GM10248 (cell line): ENCODE measurements around the gene RNASEH1.

Source experiments
- CTCF ChIA-PET: fragments of 300-600 bp; sonication (Branson Sonifier 250); formaldehyde crosslinking; extraction: SDS; loops from one replicate; lab custom pipeline; 2021; ENCODE audit warnings: antibody characterized with exemption; lab: Yijun Ruan, JAX
- POLR2A ChIA-PET: fragments of 350-650 bp; sonication (Branson Sonifier 250); formaldehyde crosslinking; extraction: SDS; loops from one replicate; lab custom pipeline; 2020; ENCODE audit warnings: antibody characterized with exemption; lab: Yijun Ruan, JAX
- DNase-seq: peaks from one replicate; pipeline ENCODE4 v3.0.0; 2012; ENCODE audit errors: extremely low spot score
- TF ChIP-seq, protein P1 (sequence below): IDR thresholded peaks from 2 replicates; pipeline ENCODE4 v1.5.1; 2012; ENCODE audit warnings: mild to moderate bottlenecking, low read depth; ENCODE audit errors: extremely low read depth, missing control alignments, control extremely low read depth

The RNASEH1 gene

DNA sequence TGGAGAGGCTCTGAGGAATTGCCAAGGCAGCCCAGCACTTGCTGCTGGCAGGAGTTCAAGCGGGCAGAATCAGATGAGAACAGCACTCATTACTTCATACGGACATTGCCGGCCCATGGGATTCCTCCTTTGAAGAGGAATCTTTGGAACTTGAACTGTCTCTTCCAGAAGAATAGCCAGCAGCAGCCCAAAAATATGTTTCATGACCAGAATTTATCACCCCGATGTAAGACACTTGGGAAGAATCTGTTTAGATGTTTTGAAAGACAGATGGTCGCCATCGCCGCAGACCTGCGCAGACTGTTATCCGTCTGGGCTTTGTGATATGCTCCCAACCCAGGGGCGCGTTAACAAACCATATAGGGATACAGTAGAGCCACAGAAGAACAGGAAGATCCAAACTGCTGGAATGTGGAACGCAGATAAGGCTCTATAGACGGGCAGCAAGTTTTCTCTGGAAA, 35.1 kb downstream of the RNASEH1 start:
- no peak for DNase-seq
- TF ChIP-seq, protein P1, sequence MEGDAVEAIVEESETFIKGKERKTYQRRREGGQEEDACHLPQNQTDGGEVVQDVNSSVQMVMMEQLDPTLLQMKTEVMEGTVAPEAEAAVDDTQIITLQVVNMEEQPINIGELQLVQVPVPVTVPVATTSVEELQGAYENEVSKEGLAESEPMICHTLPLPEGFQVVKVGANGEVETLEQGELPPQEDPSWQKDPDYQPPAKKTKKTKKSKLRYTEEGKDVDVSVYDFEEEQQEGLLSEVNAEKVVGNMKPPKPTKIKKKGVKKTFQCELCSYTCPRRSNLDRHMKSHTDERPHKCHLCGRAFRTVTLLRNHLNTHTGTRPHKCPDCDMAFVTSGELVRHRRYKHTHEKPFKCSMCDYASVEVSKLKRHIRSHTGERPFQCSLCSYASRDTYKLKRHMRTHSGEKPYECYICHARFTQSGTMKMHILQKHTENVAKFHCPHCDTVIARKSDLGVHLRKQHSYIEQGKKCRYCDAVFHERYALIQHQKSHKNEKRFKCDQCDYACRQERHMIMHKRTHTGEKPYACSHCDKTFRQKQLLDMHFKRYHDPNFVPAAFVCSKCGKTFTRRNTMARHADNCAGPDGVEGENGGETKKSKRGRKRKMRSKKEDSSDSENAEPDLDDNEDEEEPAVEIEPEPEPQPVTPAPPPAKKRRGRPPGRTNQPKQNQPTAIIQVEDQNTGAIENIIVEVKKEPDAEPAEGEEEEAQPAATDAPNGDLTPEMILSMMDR = no peak
- ChIA-PET CTCF (no interaction called here), POLR2A (no interaction called here)

GRCh38 chr2:3520591-3520990, 37.5 kb downstream of the RNASEH1 start:
- POLR2A ChIA-PET = no interaction called here

GRCh38 chr2:3519255-3520205, 38.6 kb downstream of the RNASEH1 start, which contains the start of gene ADI1:
Gene ADI1, minus strand, starts transcription at chr2:3519531. Its CDS starts 44 bp downstream, at chr2:3519487.
- TF ChIP-seq, protein P1 = no peak
- ChIA-PET CTCF (interaction anchor here (1.2 to 1.6 kb wide), 3 partner anchors 9 to 132 kb away, joined by 3 to 5 read pairs (median 3); no protein-coding TSS in a partner anchor), POLR2A (interaction anchor here (0.6 to 1.0 kb wide), 4 partner anchors 39 to 132 kb away, joined by 4 to 7 read pairs (median 5); partner anchors contain the start of gene RNASEH1)
- DNase-seq = peak; percentile 84

More at GRCh38 chr2:3520591-3520990, 37.5 kb downstream of the RNASEH1 start:
- CTCF ChIA-PET = interaction anchor here (1.2 to 1.6 kb wide), 2 partner anchors 8 to 131 kb away, joined by 3 to 5 read pairs; no protein-coding TSS in a partner anchor
- no peak for DNase-seq
- TF ChIP-seq, protein P1 = no peak

DNA sequence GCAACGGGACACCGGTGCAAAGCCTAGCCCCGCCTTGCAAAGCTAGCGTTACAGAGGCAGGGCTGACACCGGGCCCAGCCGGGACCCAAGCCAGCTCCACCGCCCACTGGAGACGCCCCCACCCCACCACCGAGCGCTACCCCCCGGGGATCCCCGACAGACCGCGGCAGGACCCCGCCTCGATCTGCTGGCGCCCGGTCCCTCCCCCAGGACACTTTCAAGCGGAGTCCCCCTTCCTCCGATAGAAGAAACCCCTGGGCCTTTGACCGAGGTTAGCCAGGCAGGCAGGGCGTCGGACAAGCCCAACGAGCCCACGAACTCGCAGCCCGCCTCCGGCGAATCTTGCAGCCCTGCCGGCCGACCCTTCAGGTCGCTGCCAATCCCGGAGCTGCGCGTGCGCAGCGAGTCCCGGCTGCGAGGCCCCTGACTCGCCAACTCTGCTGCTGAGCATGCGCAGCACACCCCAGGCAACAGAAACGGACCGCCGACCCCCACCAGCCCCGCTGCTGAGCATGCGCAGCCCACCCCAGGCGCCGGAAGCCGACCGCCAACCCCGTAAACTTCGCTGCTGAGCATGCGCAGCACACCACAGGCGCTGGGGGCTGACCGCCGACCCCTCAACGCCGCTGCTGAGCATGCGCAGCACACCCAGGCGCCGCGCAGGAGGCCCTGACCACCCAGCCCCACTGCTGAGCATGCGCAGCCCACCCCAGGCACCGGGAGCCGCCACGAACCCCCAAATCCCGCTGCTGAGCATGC, 39.5 kb downstream of the RNASEH1 start:
- DNase-seq = peak; percentile 100
- TF ChIP-seq, protein P1 = no peak
- POLR2A ChIA-PET = interaction anchor here (0.6 to 1.0 kb wide), 3 partner anchors 39 to 133 kb away, joined by 4 to 7 read pairs (median 5); partner anchors contain the start of gene RNASEH1
- CTCF ChIA-PET = interaction anchor here (1.3 kb wide), 1 partner anchor 13 kb away, joined by 3 read pairs; no protein-coding TSS in a partner anchor

DNA sequence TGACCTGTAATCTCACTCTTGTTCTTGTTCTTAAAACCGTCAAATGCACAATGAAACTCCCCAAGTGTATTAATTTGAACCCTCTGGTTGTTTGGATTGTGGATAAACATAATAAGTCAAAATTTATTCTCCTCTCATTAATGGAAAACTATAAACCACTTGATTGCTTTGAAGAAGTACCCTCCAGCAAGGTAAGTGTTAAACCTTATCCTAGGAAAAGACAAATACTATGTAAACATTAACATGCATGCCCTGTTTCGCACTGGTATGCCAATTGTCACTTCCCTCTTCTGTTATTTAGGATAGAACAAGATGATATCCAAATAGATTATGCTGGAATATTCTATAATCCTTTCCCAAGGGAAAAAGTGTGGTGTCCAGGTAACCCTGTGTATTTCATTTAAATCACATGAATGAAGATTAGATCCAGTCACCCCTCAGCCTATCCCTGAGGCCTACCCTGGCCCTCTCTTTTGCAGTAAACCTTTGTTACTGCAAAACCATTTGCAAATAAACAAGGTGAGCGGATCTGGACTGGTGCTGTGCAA, 40.1 kb downstream of the RNASEH1 start:
- no peak for DNase-seq
- POLR2A ChIA-PET = interaction anchor here (1.0 kb wide), 2 partner anchors 40 to 134 kb away, joined by 4 to 5 read pairs; partner anchors contain the start of gene RNASEH1
- CTCF ChIA-PET = interaction anchor here (1.3 kb wide), 1 partner anchor 14 kb away, joined by 3 read pairs; no protein-coding TSS in a partner anchor
- TF ChIP-seq, protein P1 = no peak
